IPS DF 6.9 (cell line): ENCODE measurements around the gene ALPG.
"Not testable (repeated sequence)": the region's sequence is repeated elsewhere in the genome, so short reads cannot be mapped to it uniquely, and the experiment has no call there.

Source experiments
- DNase-seq: peaks from one replicate; pipeline ENCODE4 v3.0.0-alpha.2; 2013; ENCODE audit warnings: low read depth, low spot score
- H3K27ac ChIP-seq: one replicate; pipeline ENCODE4 v1.5.1; 2013; ENCODE audit warnings: low read length, control low read depth
- H3K27me3 ChIP-seq: 2 replicates; pipeline ENCODE4 v1.6.1; 2013; ENCODE audit warnings: mild to moderate bottlenecking, low read length; ENCODE audit not compliant: control insufficient read depth, insufficient read depth
- H3K36me3 ChIP-seq: 2 replicates; pipeline ENCODE4 v1.6.1; 2013; ENCODE audit warnings: low read length; ENCODE audit not compliant: control insufficient read depth, insufficient read depth
- H3K4me1 ChIP-seq: 2 replicates; pipeline ENCODE4 v1.6.1; 2013; ENCODE audit warnings: low read length; ENCODE audit not compliant: control insufficient read depth, insufficient read depth
- H3K4me3 ChIP-seq: 2 replicates; pipeline ENCODE4 v1.5.1; 2013; ENCODE audit warnings: mild to moderate bottlenecking, low read length
- H3K9me3 ChIP-seq: 2 replicates; pipeline ENCODE4 v1.6.1; 2013; ENCODE audit warnings: low read length, inconsistent platforms; ENCODE audit not compliant: control insufficient read depth, insufficient read depth
- WGBS: extraction: QIAGEN DNeasy Blood & Tissue Kit; methylation state at CpG from one replicate; pipeline ENCODE4 v1.1.7; 2013; ENCODE audit warnings: mixed read lengths, missing lambda C conversion rate; ENCODE audit not compliant: insufficient read length, insufficient coverage; 5-methylcytosine and 5-hydroxymethylcytosine counted together

ALPG gene

GRCh38 chr2:232421189-232421785 is 14.6 kb downstream of the ALPG start:
- DNase-seq = no peak
- peak overlapping the region; percentile 60; the same call in 1 of the 2 replicates for H3K4me3 ChIP-seq

DNA sequence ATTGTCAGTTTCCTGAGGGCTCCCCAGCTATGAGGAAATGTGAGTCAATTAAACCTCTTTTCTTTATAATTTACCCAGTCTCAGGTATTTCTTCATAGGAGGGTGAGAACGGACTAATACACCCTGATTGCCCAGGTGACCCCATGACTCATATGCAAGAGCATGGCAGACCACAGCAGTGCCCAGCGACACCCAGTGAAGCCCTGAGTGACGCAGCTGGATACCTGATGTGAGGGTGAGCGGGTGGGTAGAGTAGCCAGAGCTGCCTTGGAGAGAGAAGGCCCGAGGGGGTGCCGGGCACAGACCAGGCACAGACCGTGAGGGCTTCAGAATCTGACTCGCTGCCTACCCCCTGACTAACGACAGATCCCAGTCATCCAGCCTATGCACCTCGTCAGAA is 15.4 kb downstream of the ALPG start:
- no CpG with 5 or more reads among the region's 10 CpGs for WGBS
- H3K4me3 ChIP-seq = no peak overlapping the region

More at GRCh38 chr2:232421189-232421785, 14.6 kb downstream of the ALPG start:
- Histone ChIP-seq H3K4me1 (peaks cover 17% of the 10 kb centered on the region), H3K27ac (no peak overlapping the region), H3K27me3 (peaks cover 27% of the 10 kb centered on the region), H3K9me3 (no peaks in the 10 kb centered on the region), H3K36me3 (peaks cover 21% of the 10 kb centered on the region)
- no CpG with 5 or more reads among the region's 22 CpGs for WGBS

DNA sequence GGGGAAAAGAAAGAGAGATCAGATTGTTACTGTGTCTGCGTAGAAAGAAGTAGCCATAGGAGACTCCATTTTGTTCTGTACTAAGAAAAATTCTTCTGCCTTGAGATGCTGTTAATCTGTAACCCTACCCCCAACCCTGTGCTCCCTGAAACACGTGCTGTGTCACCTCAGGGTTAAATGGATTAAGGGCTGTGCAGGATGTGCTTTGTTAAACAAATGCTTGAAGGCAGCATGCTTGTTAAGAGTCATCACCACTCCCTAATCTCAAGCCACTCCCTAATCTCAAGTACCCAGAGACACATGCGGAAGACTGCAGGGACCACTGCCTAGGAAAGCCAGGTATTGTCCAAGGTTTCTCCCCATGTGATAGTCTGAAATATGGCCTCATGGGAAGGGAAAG is 16.4 kb downstream of the ALPG start:
- not testable (repeated sequence) for H3K4me3 ChIP-seq, H3K9me3 ChIP-seq, H3K27ac ChIP-seq, DNase-seq
- WGBS = no CpG with 5 or more reads among the region's 3 CpGs
- Histone ChIP-seq H3K27me3 (peaks cover 27% of the 10 kb centered on the region), H3K4me1 (peaks cover 15% of the 10 kb centered on the region), H3K36me3 (peaks cover 11% of the 10 kb centered on the region; the same call in 1 of the 2 replicates)

More for the DNA sequence above, 15.4 kb downstream of the ALPG start:
- Histone ChIP-seq H3K36me3 (peaks cover 18% of the 10 kb centered on the region), H3K4me1 (peaks cover 17% of the 10 kb centered on the region), H3K27me3 (peaks cover 27% of the 10 kb centered on the region), H3K9me3 (no peaks in the 10 kb centered on the region), H3K27ac (no peak overlapping the region)
- DNase-seq = no peak

- not testable (repeated sequence) for H3K27ac ChIP-seq, DNase-seq, H3K9me3 ChIP-seq, H3K4me3 ChIP-seq
- peaks cover 13% of the 10 kb centered on the region for H3K4me1 ChIP-seq
- H3K27me3 ChIP-seq = peaks cover 25% of the 10 kb centered on the region
- WGBS = no CpG with 5 or more reads among the region's 7 CpGs
- peaks cover 11% of the 10 kb centered on the region; the same call in 1 of the 2 replicates for H3K36me3 ChIP-seq
These were observed 16.8 kb downstream of the ALPG start for GRCh38 chr2:232423407-232423806.

- Histone ChIP-seq H3K9me3 (no peaks in the 10 kb centered on the region), H3K4me3 (no peak overlapping the region), H3K36me3 (no peaks in the 10 kb centered on the region), H3K27ac (no peak overlapping the region), H3K4me1 (peaks cover 4% of the 10 kb centered on the region; the same call in 1 of the 2 replicates), H3K27me3 (no peaks in the 10 kb centered on the region)
- WGBS = no CpG with 5 or more reads among the region's 16 CpGs
- DNase-seq = no peak
These were observed 25.3 kb downstream of the ALPG start for GRCh38 chr2:232431705-232432590.

- WGBS = no CpG with 5 or more reads among the region's 16 CpGs
- DNase-seq = no peak
These were observed 26.0 kb downstream of the ALPG start for GRCh38 chr2:232432598-232433184.

GRCh38 chr2:232433622-232434021 is 27.0 kb downstream of the ALPG start:
- H3K27me3 ChIP-seq, H3K27ac ChIP-seq, H3K9me3 ChIP-seq, H3K4me3 ChIP-seq, H3K4me1 ChIP-seq, H3K36me3 ChIP-seq, DNase-seq: not testable (repeated sequence)
- no CpG with 5 or more reads among the region's 9 CpGs for WGBS

More at GRCh38 chr2:232432598-232433184, 26.0 kb downstream of the ALPG start:
- Histone ChIP-seq H3K9me3 (no peaks in the 10 kb centered on the region), H3K4me1 (peaks cover 4% of the 10 kb centered on the region; the same call in 1 of the 2 replicates), H3K27ac (no peak overlapping the region), H3K27me3 (no peaks in the 10 kb centered on the region), H3K4me3 (no peak overlapping the region), H3K36me3 (no peaks in the 10 kb centered on the region)

- no CpG with 5 or more reads among the region's 9 CpGs for WGBS
- Histone ChIP-seq H3K36me3 (no peaks in the 10 kb centered on the region), H3K4me3 (no peak overlapping the region), H3K27ac (no peak overlapping the region), H3K27me3 (no peaks in the 10 kb centered on the region), H3K9me3 (no peaks in the 10 kb centered on the region), H3K4me1 (peaks cover 4% of the 10 kb centered on the region; the same call in 1 of the 2 replicates)
- DNase-seq = no peak
These were observed 27.4 kb downstream of the ALPG start for GRCh38 chr2:232434091-232434490.

- H3K9me3 ChIP-seq = no peaks in the 10 kb centered on the region
- no peak overlapping the region for H3K4me3 ChIP-seq
- DNase-seq = no peak
- no CpG with 5 or more reads among the region's 12 CpGs for WGBS
- H3K27me3 ChIP-seq = no peaks in the 10 kb centered on the region
- peaks cover 5% of the 10 kb centered on the region; the same call in 1 of the 2 replicates for H3K4me1 ChIP-seq
- H3K27ac ChIP-seq = no peak overlapping the region
- no peaks in the 10 kb centered on the region for H3K36me3 ChIP-seq
These were observed 28.1 kb downstream of the ALPG start for GRCh38 chr2:232434563-232435374.

DNA sequence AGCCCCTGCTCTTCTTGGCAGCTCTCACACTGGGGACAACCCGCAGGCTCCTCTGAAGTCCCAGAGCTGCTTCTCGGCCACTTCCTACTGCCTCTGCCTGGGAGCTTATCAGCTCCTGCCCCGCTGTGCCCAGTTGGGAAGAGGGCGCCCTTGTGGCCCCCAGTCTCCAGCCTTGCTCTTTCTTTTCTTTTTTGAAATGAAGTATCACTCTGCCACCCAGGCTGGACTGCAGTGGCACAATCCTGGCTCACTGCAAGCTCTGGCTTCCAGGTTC is 28.7 kb downstream of the ALPG start:
- no peak overlapping the region for H3K27ac ChIP-seq
- H3K9me3 ChIP-seq = no peaks in the 10 kb centered on the region
- DNase-seq = no peak
- peaks cover 5% of the 10 kb centered on the region; the same call in 1 of the 2 replicates for H3K4me1 ChIP-seq
- H3K4me3 ChIP-seq = no peak overlapping the region
- no peaks in the 10 kb centered on the region for H3K36me3 ChIP-seq
- no peaks in the 10 kb centered on the region for H3K27me3 ChIP-seq
- WGBS = no CpG with 5 or more reads among the region's 4 CpGs
